OCI-LY3 (cell line): Measurements from ENCODE around the gene GTPBP3.

ENCODE experiments used
- H2AFZ ChIP-seq: fragments of 200-600, 300-600 bp; shearing (Covaris generic); 2 replicates; pipeline ENCODE4 v1.6.0; 2014; ENCODE audit warnings: antibody characterized with exemption, low read depth, low read length
- H3K27ac ChIP-seq: fragments of 200-600, 300-600 bp; sonication (generic); 2 replicates; pipeline ENCODE4 v1.5.1; 2014; ENCODE audit warnings: mild to moderate bottlenecking, low read length, moderate library complexity, mixed read lengths
- H3K27me3 ChIP-seq: fragments of 200-600, 300-600 bp; sonication (generic); 2 replicates; pipeline ENCODE4 v1.6.1; 2014; ENCODE audit warnings: low read depth, low read length, mixed read lengths
- H3K36me3 ChIP-seq: fragments of 200-600, 300-600 bp; sonication (generic); replicated peaks from 2 replicates; pipeline ENCODE3; 2014; ENCODE audit warnings: low read depth, low read length, mixed read lengths
- H3K4me1 ChIP-seq: fragments of 300-600, 200-600 bp; sonication (generic); 2 replicates; pipeline ENCODE4 v1.6.1; 2014; ENCODE audit warnings: low read length, mixed read lengths
- H3K4me2 ChIP-seq: fragments of 200-600, 300-600 bp; sonication (generic); 2 replicates; pipeline ENCODE4 v1.6.1; 2014; ENCODE audit warnings: low read length, mixed read lengths
- H3K4me3 ChIP-seq: fragments of 300-600, 200-600 bp; sonication (generic); 2 replicates; pipeline ENCODE4 v1.5.1; 2014; ENCODE audit warnings: antibody characterized with exemption, mild to moderate bottlenecking, low read length, moderate library complexity
- H3K79me2 ChIP-seq: fragments of 300-600, 200-600 bp; shearing (Covaris generic); 2 replicates; pipeline ENCODE4 v1.6.1; 2014; ENCODE audit warnings: mild to moderate bottlenecking, low read length, mixed read lengths
- H3K9ac ChIP-seq: fragments of 300-600, 200-600 bp; shearing (Covaris generic); 2 replicates; pipeline ENCODE4 v1.6.0; 2014; ENCODE audit warnings: mild to moderate bottlenecking, low read length, moderate library complexity
- H3K9me3 ChIP-seq: fragments of 200-600, 300-600 bp; shearing (Covaris generic); 2 replicates; pipeline ENCODE4 v1.6.1; 2014; ENCODE audit warnings: low read length, mixed read lengths; ENCODE audit not compliant: insufficient read depth
- H4K20me1 ChIP-seq: fragments of 200-600, 300-600 bp; sonication (generic); 2 replicates; pipeline ENCODE4 v1.6.1; 2016; ENCODE audit warnings: low read length, mixed read lengths; ENCODE audit not compliant: insufficient read depth
- CTCF ChIP-seq: fragments of 200-600, 300-600 bp; sonication (generic); IDR thresholded peaks from 2 replicates; pipeline ENCODE4 v1.5.1; 2014; ENCODE audit warnings: antibody characterized with exemption, low read length, low read depth
- EZH2phosphoT487 ChIP-seq: fragments of 200-600 bp; shearing (Covaris generic); IDR thresholded peaks from 2 replicates; pipeline ENCODE4 v1.6.1; 2018; ENCODE audit warnings: antibody characterized with exemption, mixed run types, low read depth

Gene GTPBP3

GRCh38 chr19:17334414-17335409 lies 2.6 kb upstream of the GTPBP3 start, which contains the start of gene ANO8:
Gene ANO8, minus strand, starts transcription at chr19:17334855. Its CDS starts 185 bp downstream, at chr19:17334670.
- Histone ChIP-seq H3K27ac (peak within 1 kb of the TSS; percentile 32), H3K9ac (peak within 1 kb of the TSS; percentile 73), H3K36me3 (peaks cover 17% of the 10 kb centered on the region)

GRCh38 chr19:17335575-17335974 lies 1.8 kb upstream of the GTPBP3 start:
- Histone ChIP-seq H3K27ac (no peak overlapping the region), H3K4me2 (peak overlapping the region; percentile 82), H3K4me1 (peaks cover 24% of the 10 kb centered on the region), H4K20me1 (no peaks in the 10 kb centered on the region), H3K79me2 (peaks cover 15% of the 10 kb centered on the region), H3K9ac (no peak overlapping the region), H3K4me3 (0 out of 2 replicates have a peak overlapping the region, but pooled peaks have one; percentile 79), H3K27me3 (no peaks in the 10 kb centered on the region), H3K36me3 (peaks cover 17% of the 10 kb centered on the region), H3K9me3 (no peaks in the 10 kb centered on the region), H2AFZ (no peak overlapping the region)
- TF ChIP-seq CTCF (no peak), EZH2phosphoT487 (no peak)

More at GRCh38 chr19:17334414-17335409, 2.6 kb upstream of the GTPBP3 start, which contains the start of gene ANO8:
- TF ChIP-seq EZH2phosphoT487 (no peak), CTCF (no peak)
- Histone ChIP-seq H3K4me2 (peak within 1 kb of the TSS; percentile 82), H3K27me3 (no peaks in the 10 kb centered on the region), H3K4me3 (peak within 1 kb of the TSS; percentile 79), H3K79me2 (peaks cover 15% of the 10 kb centered on the region), H3K4me1 (peaks cover 24% of the 10 kb centered on the region), H4K20me1 (no peaks in the 10 kb centered on the region), H3K9me3 (no peaks in the 10 kb centered on the region), H2AFZ (peak within 1 kb of the TSS; percentile 92)

- Histone ChIP-seq H2AFZ (peak overlapping the region; percentile 40), H3K36me3 (peaks cover 22% of the 10 kb centered on the region), H3K27me3 (no peaks in the 10 kb centered on the region), H3K9ac (peak overlapping the region; percentile 77), H3K9me3 (no peaks in the 10 kb centered on the region), H3K79me2 (peaks cover 15% of the 10 kb centered on the region), H3K4me2 (peak overlapping the region; percentile 95), H3K4me1 (peaks cover 24% of the 10 kb centered on the region), H3K27ac (peak overlapping the region; percentile 40), H3K4me3 (peak overlapping the region; percentile 78), H4K20me1 (no peaks in the 10 kb centered on the region)
- TF ChIP-seq CTCF (no peak), EZH2phosphoT487 (no peak)
Measured at GRCh38 chr19:17337675-17338432, 501 bp downstream of the GTPBP3 start.
